Measurements from ENCODE around the gene STK10. TPM values are rescaled to one million over a fixed set of nuclear protein-coding genes. Genes with fewer than 3 reads are reported as not detected.
"Not testable (repeated sequence)": the region's sequence is repeated elsewhere in the genome, so short reads cannot be mapped to it uniquely, and the experiment has no call there.

Gene STK10
- total and polyA plus RNA-seq, 2 donors from 2014 or later = 7.2 to 42.8 TPM

- Histone ChIP-seq H3K36me3 (ENCODE audit: control insufficient read depth in 2 of 3, insufficient read depth in 3 of 3, low read length in 3 of 3) (no peaks in the 10 kb centered on the region), H3K9ac (ENCODE audit: low read length in 3 of 3) (no peak overlapping the region), H3K4me3 (ENCODE audit: low read length in 3 of 3) (no peak overlapping the region), H3K4me1 (ENCODE audit: control insufficient read depth in 2 of 3, insufficient read depth in 2 of 3, low read depth in 1 of 3, low read length in 3 of 3) (no peaks in the 10 kb centered on the region), H3K9me3 (ENCODE audit: control insufficient read depth in 2 of 3, insufficient read depth in 1 of 3, low read length in 3 of 3) (no peaks in the 10 kb centered on the region), H3K27ac (ENCODE audit: low read depth in 2 of 2, low read length in 2 of 2) (no peak overlapping the region), H3K27me3 (ENCODE audit: control insufficient read depth, insufficient read depth, low read length) (no peaks in the 10 kb centered on the region)
- no peak for FAIRE-seq
- intact Hi-C loops (cut with DNase I) = no loop called here
- no peak for DNase-seq
- no peak for TF ChIP-seq CTCF (IDR thresholded peaks at IDR 0.05; ENCODE audit: borderline replicate concordance, extremely low read depth, insufficient read depth)
Observed at GRCh38 chr5:172200476-172200875, 12.5 kb upstream of the STK10 start.

- no peak overlapping the region for H3K9ac ChIP-seq (ENCODE audit: low read length in 3 of 3)
- H3K36me3 ChIP-seq (ENCODE audit: control insufficient read depth in 2 of 3, insufficient read depth in 3 of 3, low read length in 3 of 3) = no peaks in the 10 kb centered on the region
- FAIRE-seq (no peak), DNase-seq (no peak)
- no peaks in the 10 kb centered on the region for H3K4me1 ChIP-seq (ENCODE audit: control insufficient read depth in 2 of 3, insufficient read depth in 2 of 3, low read depth in 1 of 3, low read length in 3 of 3)
- intact Hi-C loops (cut with DNase I) = no loop called here
- H3K27me3 ChIP-seq (ENCODE audit: control insufficient read depth, insufficient read depth, low read length) = no peaks in the 10 kb centered on the region
- H3K4me3 ChIP-seq (ENCODE audit: low read length in 3 of 3) = no peak overlapping the region
- no peak for TF ChIP-seq CTCF (IDR thresholded peaks at IDR 0.05; ENCODE audit: borderline replicate concordance, extremely low read depth, insufficient read depth)
- no peak overlapping the region for H3K27ac ChIP-seq (ENCODE audit: low read depth in 2 of 2, low read length in 2 of 2)
- no peaks in the 10 kb centered on the region for H3K9me3 ChIP-seq (ENCODE audit: control insufficient read depth in 2 of 3, insufficient read depth in 1 of 3, low read length in 3 of 3)
Observed at GRCh38 chr5:172199446-172199845, 11.4 kb upstream of the STK10 start.

GRCh38 chr5:172197775-172198174, 9.8 kb upstream of the STK10 start:
- H3K4me1 ChIP-seq (ENCODE audit: control insufficient read depth in 2 of 3, insufficient read depth in 2 of 3, low read depth in 1 of 3, low read length in 3 of 3); H3K9ac ChIP-seq (ENCODE audit: low read length in 3 of 3); intact Hi-C loops (cut with DNase I); H3K4me3 ChIP-seq (ENCODE audit: low read length in 3 of 3); FAIRE-seq; H3K27me3 ChIP-seq (ENCODE audit: control insufficient read depth, insufficient read depth, low read length); H3K9me3 ChIP-seq (ENCODE audit: control insufficient read depth in 2 of 3, insufficient read depth in 1 of 3, low read length in 3 of 3); H3K27ac ChIP-seq (ENCODE audit: low read depth in 2 of 2, low read length in 2 of 2); H3K36me3 ChIP-seq (ENCODE audit: control insufficient read depth in 2 of 3, insufficient read depth in 3 of 3, low read length in 3 of 3); DNase-seq: not testable (repeated sequence)

GRCh38 chr5:172194985-172195774, 7.2 kb upstream of the STK10 start:
- Histone ChIP-seq H3K36me3 (ENCODE audit: control insufficient read depth in 2 of 3, insufficient read depth in 3 of 3, low read length in 3 of 3) (no peaks in the 10 kb centered on the region), H3K9ac (ENCODE audit: low read length in 3 of 3) (no peak overlapping the region), H3K27me3 (ENCODE audit: control insufficient read depth, insufficient read depth, low read length) (no peaks in the 10 kb centered on the region), H3K4me3 (ENCODE audit: low read length in 3 of 3) (no peak overlapping the region), H3K27ac (ENCODE audit: low read depth in 2 of 2, low read length in 2 of 2) (no peak overlapping the region), H3K9me3 (ENCODE audit: control insufficient read depth in 2 of 3, insufficient read depth in 1 of 3, low read length in 3 of 3) (no peaks in the 10 kb centered on the region), H3K4me1 (ENCODE audit: control insufficient read depth in 2 of 3, insufficient read depth in 2 of 3, low read depth in 1 of 3, low read length in 3 of 3) (no peaks in the 10 kb centered on the region)
- DNase-seq (no peak), FAIRE-seq (no peak)
- intact Hi-C loops (cut with DNase I) = no loop called here
- no peak for TF ChIP-seq CTCF (IDR thresholded peaks at IDR 0.05; ENCODE audit: borderline replicate concordance, extremely low read depth, insufficient read depth)
